ENCODE results near the gene MRPS18A.

Gene MRPS18A

DNA sequence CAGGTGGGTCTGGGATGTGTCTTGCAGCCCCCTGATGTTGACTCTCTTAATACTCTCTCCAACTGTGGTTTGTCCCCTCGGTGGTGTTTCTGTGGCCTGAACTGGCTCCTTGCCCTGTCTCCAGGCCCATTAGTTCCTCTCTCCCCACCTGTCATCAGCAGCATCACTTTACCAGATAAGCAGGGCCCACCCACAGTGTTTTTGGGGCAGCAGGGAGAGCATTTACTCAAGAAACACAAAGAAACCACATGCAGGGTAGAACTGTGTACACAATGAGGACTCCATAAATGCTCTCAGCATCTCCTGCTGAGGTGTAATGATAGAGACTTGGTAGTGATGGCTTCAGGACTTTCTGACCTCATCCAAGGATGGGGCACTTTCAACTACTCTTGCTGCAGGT, 20.2 kb upstream of the MRPS18A start:
- Histone ChIP-seq H3K27me3 (ENCODE audit: insufficient read depth, low read length) (no peaks in the 10 kb centered on the region), H3K79me2 (ENCODE audit: control insufficient read depth, insufficient read depth, low read length, poor library complexity) (no peaks in the 10 kb centered on the region), H3K9ac (ENCODE audit: low read length) (no peak overlapping the region), H3K4me2 (ENCODE audit: low read length) (no peak overlapping the region), H3K4me1 (ENCODE audit: control insufficient read depth in 1 of 2, insufficient read depth in 2 of 2, low read length in 2 of 2) (peaks cover 3 to 4% of the 10 kb centered on the region in 2 experiments), H3K23ac (ENCODE audit: low read length) (no peak overlapping the region), H3K27ac (ENCODE audit: low read depth, low read length) (no peak overlapping the region), H3K79me1 (ENCODE audit: low read length) (no peaks in the 10 kb centered on the region), H3K36me3 (ENCODE audit: control insufficient read depth in 1 of 2, insufficient read depth in 2 of 2, low read length in 2 of 2) (no peaks in the 10 kb centered on the region), H3K4me3 (ENCODE audit: low read depth, low read length) (no peak overlapping the region), H4K91ac (ENCODE audit: low read depth, low read length) (no peak overlapping the region), H3K9me3 (ENCODE audit: insufficient read depth, low read depth, low read length) (no peaks in the 10 kb centered on the region), H4K12ac (ENCODE audit: low read depth, low read length) (no peak overlapping the region), H2AK5ac (ENCODE audit: low read length) (no peak overlapping the region), H3K18ac (ENCODE audit: low read length) (no peak overlapping the region), H2BK120ac (ENCODE audit: insufficient read depth, low read length, poor library complexity) (no peak overlapping the region), H3K4ac (ENCODE audit: low read depth, low read length) (no peak overlapping the region), H4K8ac (ENCODE audit: low read depth, low read length) (no peak overlapping the region), H2BK12ac (ENCODE audit: low read length) (no peak overlapping the region), H2BK5ac (ENCODE audit: low read depth, low read length, poor library complexity) (no peak overlapping the region), H3K14ac (ENCODE audit: low read length) (no peak overlapping the region), H2AFZ (ENCODE audit: insufficient read depth, low read length, poor library complexity) (no peak overlapping the region)
- no CpG with 5 or more reads among the region's 1 CpG for WGBS (ENCODE audit: extremely low coverage, insufficient coverage, insufficient read length)
- DNase-seq = no peak

DNA sequence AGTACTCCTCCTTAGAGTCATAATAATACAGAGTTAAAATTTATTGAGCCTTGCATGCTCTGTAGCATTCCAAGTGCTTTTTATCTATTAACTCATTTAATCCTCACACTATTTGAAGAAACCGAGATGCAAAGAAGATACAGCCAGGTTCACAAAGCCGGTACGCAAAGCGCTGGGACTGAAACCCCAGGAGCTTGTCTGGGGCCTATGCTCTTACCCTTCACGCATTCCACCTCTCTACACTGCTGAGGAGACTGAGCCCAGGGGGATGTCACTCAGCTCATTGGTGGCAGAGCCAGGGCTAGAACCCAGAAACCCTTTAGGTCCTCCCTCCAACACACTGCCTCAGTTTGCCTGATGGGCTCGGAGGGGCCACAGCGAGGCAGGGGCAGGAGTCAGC, 19.7 kb upstream of the MRPS18A start:
- H3K4me3 ChIP-seq (ENCODE audit: low read depth, low read length) = no peak overlapping the region
- H3K9ac ChIP-seq (ENCODE audit: low read length) = no peak overlapping the region
- H4K8ac ChIP-seq (ENCODE audit: low read depth, low read length) = no peak overlapping the region
- no peak overlapping the region for H2AK5ac ChIP-seq (ENCODE audit: low read length)
- no peak overlapping the region for H2AFZ ChIP-seq (ENCODE audit: insufficient read depth, low read length, poor library complexity)
- no peaks in the 10 kb centered on the region for H3K79me1 ChIP-seq (ENCODE audit: low read length)
- no peak overlapping the region for H3K18ac ChIP-seq (ENCODE audit: low read length)
- no peak overlapping the region for H3K4me2 ChIP-seq (ENCODE audit: low read length)
- no peak overlapping the region for H3K27ac ChIP-seq (ENCODE audit: low read depth, low read length)
- no peak overlapping the region for H2BK120ac ChIP-seq (ENCODE audit: insufficient read depth, low read length, poor library complexity)
- peaks cover 7 to 8% of the 10 kb centered on the region in 2 experiments for H3K4me1 ChIP-seq (ENCODE audit: control insufficient read depth in 1 of 2, insufficient read depth in 2 of 2, low read length in 2 of 2)
- no peaks in the 10 kb centered on the region for H3K36me3 ChIP-seq (ENCODE audit: control insufficient read depth in 1 of 2, insufficient read depth in 2 of 2, low read length in 2 of 2)
- no peaks in the 10 kb centered on the region for H3K27me3 ChIP-seq (ENCODE audit: insufficient read depth, low read length)
- H3K4ac ChIP-seq (ENCODE audit: low read depth, low read length) = no peak overlapping the region
- no peak overlapping the region for H3K23ac ChIP-seq (ENCODE audit: low read length)
- no peaks in the 10 kb centered on the region for H3K9me3 ChIP-seq (ENCODE audit: insufficient read depth, low read depth, low read length)
- no peak overlapping the region for H3K14ac ChIP-seq (ENCODE audit: low read length)
- WGBS (ENCODE audit: extremely low coverage, insufficient coverage, insufficient read length) = no CpG with 5 or more reads among the region's 7 CpGs
- H2BK5ac ChIP-seq (ENCODE audit: low read depth, low read length, poor library complexity) = no peak overlapping the region
- H2BK12ac ChIP-seq (ENCODE audit: low read length) = no peak overlapping the region
- H4K12ac ChIP-seq (ENCODE audit: low read depth, low read length) = no peak overlapping the region
- no peak for DNase-seq
- no peak overlapping the region for H4K91ac ChIP-seq (ENCODE audit: low read depth, low read length)
- H3K79me2 ChIP-seq (ENCODE audit: control insufficient read depth, insufficient read depth, low read length, poor library complexity) = no peaks in the 10 kb centered on the region

DNA sequence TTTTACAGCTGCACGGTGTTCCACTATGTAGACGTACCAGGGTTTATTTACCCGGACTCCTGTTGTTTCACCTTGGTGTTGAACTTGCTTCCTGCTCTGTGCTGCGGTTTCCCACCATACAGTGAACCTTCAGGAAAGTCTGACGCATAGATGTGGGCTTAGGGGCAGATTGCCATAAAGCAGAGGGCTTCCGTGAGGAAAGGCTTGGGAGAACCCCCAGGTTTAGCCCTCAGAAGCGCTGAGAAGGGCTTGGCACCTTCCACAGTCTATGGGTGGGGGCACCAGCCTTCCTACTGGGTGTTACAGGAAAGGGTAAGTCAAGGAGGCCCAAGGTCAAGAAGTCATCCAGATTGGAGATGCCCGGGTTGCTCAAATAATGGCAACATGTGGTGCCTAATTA, 19.2 kb upstream of the MRPS18A start:
- H3K4ac ChIP-seq (ENCODE audit: low read depth, low read length) = no peak overlapping the region
- H3K79me2 ChIP-seq (ENCODE audit: control insufficient read depth, insufficient read depth, low read length, poor library complexity) = no peaks in the 10 kb centered on the region
- H3K9ac ChIP-seq (ENCODE audit: low read length) = no peak overlapping the region
- H2AK5ac ChIP-seq (ENCODE audit: low read length) = no peak overlapping the region
- H3K18ac ChIP-seq (ENCODE audit: low read length) = no peak overlapping the region
- no peaks in the 10 kb centered on the region for H3K36me3 ChIP-seq (ENCODE audit: control insufficient read depth in 1 of 2, insufficient read depth in 2 of 2, low read length in 2 of 2)
- no peak overlapping the region for H4K12ac ChIP-seq (ENCODE audit: low read depth, low read length)
- no peaks in the 10 kb centered on the region for H3K9me3 ChIP-seq (ENCODE audit: insufficient read depth, low read depth, low read length)
- no peak overlapping the region for H4K8ac ChIP-seq (ENCODE audit: low read depth, low read length)
- no peak overlapping the region for H2BK5ac ChIP-seq (ENCODE audit: low read depth, low read length, poor library complexity)
- no peak overlapping the region for H3K4me3 ChIP-seq (ENCODE audit: low read depth, low read length)
- H3K27me3 ChIP-seq (ENCODE audit: insufficient read depth, low read length) = no peaks in the 10 kb centered on the region
- no peak overlapping the region for H2BK12ac ChIP-seq (ENCODE audit: low read length)
- no peak overlapping the region for H3K4me2 ChIP-seq (ENCODE audit: low read length)
- H4K91ac ChIP-seq (ENCODE audit: low read depth, low read length) = no peak overlapping the region
- no peaks in the 10 kb centered on the region for H3K79me1 ChIP-seq (ENCODE audit: low read length)
- no peak for DNase-seq
- no peak overlapping the region for H3K14ac ChIP-seq (ENCODE audit: low read length)
- no peak overlapping the region for H2AFZ ChIP-seq (ENCODE audit: insufficient read depth, low read length, poor library complexity)
- WGBS (ENCODE audit: extremely low coverage, insufficient coverage, insufficient read length) = no CpG with 5 or more reads among the region's 8 CpGs
- H3K23ac ChIP-seq (ENCODE audit: low read length) = no peak overlapping the region
- H2BK120ac ChIP-seq (ENCODE audit: insufficient read depth, low read length, poor library complexity) = no peak overlapping the region
- H3K27ac ChIP-seq (ENCODE audit: low read depth, low read length) = no peak overlapping the region
- H3K4me1 ChIP-seq (ENCODE audit: control insufficient read depth in 1 of 2, insufficient read depth in 2 of 2, low read length in 2 of 2) = peaks cover 9 to 11% of the 10 kb centered on the region in 2 experiments

DNA sequence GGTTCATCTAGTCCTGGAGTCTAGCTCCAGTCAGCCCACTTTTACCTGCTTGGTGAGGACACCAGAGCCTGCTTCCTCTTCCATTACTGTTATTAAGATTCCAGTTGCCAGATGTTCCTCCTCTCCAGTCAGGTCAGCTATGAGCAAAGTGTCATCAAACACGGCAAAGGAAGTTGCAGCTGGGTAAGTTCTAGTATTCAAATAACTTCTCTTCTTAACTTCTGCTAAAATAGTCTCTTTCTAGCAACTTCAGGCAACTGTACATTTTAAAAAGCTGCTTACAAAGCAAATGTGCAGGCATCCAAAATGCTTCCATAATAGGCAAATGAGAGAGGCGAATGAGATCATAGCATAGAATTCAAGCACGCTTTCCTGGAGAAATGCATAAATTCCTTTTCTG, 18.4 kb upstream of the MRPS18A start:
- WGBS (ENCODE audit: extremely low coverage, insufficient coverage, insufficient read length) = no CpG with 5 or more reads among the region's 3 CpGs
- H3K36me3 ChIP-seq (ENCODE audit: control insufficient read depth in 1 of 2, insufficient read depth in 2 of 2, low read length in 2 of 2) = no peaks in the 10 kb centered on the region

More for the DNA sequence above, 18.4 kb upstream of the MRPS18A start:
- Histone ChIP-seq H3K23ac (ENCODE audit: low read length) (no peak overlapping the region), H4K12ac (ENCODE audit: low read depth, low read length) (no peak overlapping the region), H3K14ac (ENCODE audit: low read length) (no peak overlapping the region), H3K79me2 (ENCODE audit: control insufficient read depth, insufficient read depth, low read length, poor library complexity) (no peaks in the 10 kb centered on the region), H4K91ac (ENCODE audit: low read depth, low read length) (no peak overlapping the region), H2BK12ac (ENCODE audit: low read length) (no peak overlapping the region), H3K9me3 (ENCODE audit: insufficient read depth, low read depth, low read length) (no peaks in the 10 kb centered on the region), H3K4me2 (ENCODE audit: low read length) (no peak overlapping the region), H3K9ac (ENCODE audit: low read length) (no peak overlapping the region), H3K18ac (ENCODE audit: low read length) (no peak overlapping the region), H3K4ac (ENCODE audit: low read depth, low read length) (no peak overlapping the region), H2BK5ac (ENCODE audit: low read depth, low read length, poor library complexity) (no peak overlapping the region), H3K4me1 (ENCODE audit: control insufficient read depth in 1 of 2, insufficient read depth in 2 of 2, low read length in 2 of 2) (peaks cover 9 to 11% of the 10 kb centered on the region in 2 experiments), H3K27me3 (ENCODE audit: insufficient read depth, low read length) (no peaks in the 10 kb centered on the region), H3K79me1 (ENCODE audit: low read length) (no peaks in the 10 kb centered on the region), H2AK5ac (ENCODE audit: low read length) (no peak overlapping the region), H3K27ac (ENCODE audit: low read depth, low read length) (no peak overlapping the region), H2AFZ (ENCODE audit: insufficient read depth, low read length, poor library complexity) (no peak overlapping the region), H3K4me3 (ENCODE audit: low read depth, low read length) (no peak overlapping the region), H2BK120ac (ENCODE audit: insufficient read depth, low read length, poor library complexity) (no peak overlapping the region), H4K8ac (ENCODE audit: low read depth, low read length) (no peak overlapping the region)
- DNase-seq = no peak

Data from trophoblast cell (in vitro differentiated cells and primary cell).